GM13976 (cell line): ENCODE results near the gene FAM8A1.

Source experiments
- DNase-seq: peaks from one replicate; pipeline ENCODE4 v3.0.0; 2012; ENCODE audit warnings: low spot score
- CTCF ChIP-seq: IDR thresholded peaks from 2 replicates; pipeline ENCODE4 v1.5.1; 2012; ENCODE audit warnings: borderline replicate concordance, mild to moderate bottlenecking; ENCODE audit not compliant: insufficient read depth; ENCODE audit errors: extremely low read depth, missing control alignments, control extremely low read depth
- in situ Hi-C: fragments of 300-500 bp; cut with MboI; formaldehyde crosslinking; loops from one replicate; pipeline ENCODE4 v1.12.0; 2022; ENCODE audit warnings: low sequenced_read_pairs, mixed read lengths, inconsistent platforms; ENCODE audit not compliant: unreplicated experiment

The FAM8A1 gene

GRCh38 chr6:17600527-17601385 lies 654 bp downstream of the FAM8A1 start:
- TF ChIP-seq CTCF = peak; percentile 0
- in situ Hi-C loops = no loop called here
- DNase-seq = peak; percentile 63

- TF ChIP-seq CTCF = no peak
- in situ Hi-C loops = no loop called here
- no peak for DNase-seq
Observed at GRCh38 chr6:17601386-17601703, 1.2 kb downstream of the FAM8A1 start.

DNA sequence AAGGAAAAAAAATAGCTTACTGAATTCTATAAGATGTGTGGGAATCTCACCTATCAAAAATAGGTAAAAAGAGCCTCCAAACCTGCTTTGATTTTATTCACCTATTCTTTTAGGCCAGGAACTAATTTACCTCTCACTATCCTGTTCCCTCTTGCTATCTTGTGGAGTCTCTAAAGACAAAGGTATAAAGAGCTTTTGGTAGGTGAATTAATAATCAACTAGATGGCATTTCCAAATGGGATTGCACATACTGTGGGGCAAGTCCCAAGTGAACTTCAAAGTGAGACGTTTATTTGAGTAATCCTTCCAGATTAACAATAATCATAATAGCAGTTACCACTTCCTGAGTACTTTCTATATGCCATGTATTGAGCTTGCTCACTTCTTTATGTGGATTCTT lies 2.8 kb downstream of the FAM8A1 start:
- in situ Hi-C loops = no loop called here
- DNase-seq = no peak
- no peak for TF ChIP-seq CTCF

DNA sequence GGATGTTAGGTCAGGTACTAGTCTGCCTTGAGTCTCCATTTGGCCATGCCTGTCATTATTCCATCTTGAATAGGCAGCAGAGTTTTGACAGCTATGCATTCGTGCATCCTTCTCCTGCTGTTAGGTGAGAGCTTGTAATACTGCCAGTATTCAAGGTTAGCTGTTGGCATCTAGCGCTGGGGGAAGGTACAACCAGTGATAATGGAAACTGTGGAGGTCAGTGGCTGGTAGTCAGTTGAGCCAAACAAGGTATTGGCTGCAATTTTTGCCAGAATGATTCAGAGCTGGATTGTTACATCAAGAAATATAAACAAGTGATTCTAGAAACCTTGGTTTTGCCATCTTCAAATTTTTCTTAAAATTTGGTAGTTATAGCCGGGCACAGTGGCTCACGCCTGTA lies 6.5 kb downstream of the FAM8A1 start:
- TF ChIP-seq CTCF = no peak
- DNase-seq = no peak
- in situ Hi-C loops = no loop called here

GRCh38 chr6:17610835-17611234 lies 10.7 kb downstream of the FAM8A1 start:
- in situ Hi-C loops = no loop called here
- no peak for TF ChIP-seq CTCF
- DNase-seq = no peak

GRCh38 chr6:17612048-17612447 lies 11.9 kb downstream of the FAM8A1 start:
- DNase-seq = no peak
- in situ Hi-C loops = no loop called here
- no peak for TF ChIP-seq CTCF
